GM04503 (cell line): ENCODE data around the gene CUX1.
"Not testable (repeated sequence)": the region's sequence is repeated elsewhere in the genome, so short reads cannot be mapped to it uniquely, and the experiment has no call there.

Experiments used
- DNase-seq: peaks from one replicate; pipeline ENCODE4 v3.0.0-alpha.2; 2012; ENCODE audit warnings: low read depth

CUX1 gene

GRCh38 chr7:101824440-101824839, 7.0 kb downstream of the CUX1 start:
- DNase-seq: no peak

GRCh38 chr7:101826081-101826835, 8.8 kb downstream of the CUX1 start:
- no peak for DNase-seq

- no peak for DNase-seq
These were observed 11.0 kb downstream of the CUX1 start for GRCh38 chr7:101828301-101829020.

GRCh38 chr7:101829374-101829773, 11.9 kb downstream of the CUX1 start:
- no peak for DNase-seq

GRCh38 chr7:101829821-101830220, 12.4 kb downstream of the CUX1 start:
- DNase-seq: no peak

- not testable (repeated sequence) for DNase-seq
These were observed 14.0 kb downstream of the CUX1 start for GRCh38 chr7:101831396-101831795.

- no peak for DNase-seq
These were observed 14.8 kb downstream of the CUX1 start for GRCh38 chr7:101832205-101832631.

- no peak for DNase-seq
These were observed 15.4 kb downstream of the CUX1 start for GRCh38 chr7:101832685-101833375.

- no peak for DNase-seq
These were observed 16.4 kb downstream of the CUX1 start for GRCh38 chr7:101833799-101834198.

- DNase-seq: no peak
These were observed 17.7 kb downstream of the CUX1 start for GRCh38 chr7:101835136-101835535.

GRCh38 chr7:101837433-101837832, 20.0 kb downstream of the CUX1 start:
- DNase-seq: not testable (repeated sequence)

GRCh38 chr7:101838837-101839483, 21.5 kb downstream of the CUX1 start:
- DNase-seq: no peak

- DNase-seq: no peak
These were observed 23.9 kb downstream of the CUX1 start for GRCh38 chr7:101841328-101841727.

GRCh38 chr7:101843293-101844271, 26.2 kb downstream of the CUX1 start:
- no peak for DNase-seq

GRCh38 chr7:101845974-101846373, 28.5 kb downstream of the CUX1 start:
- DNase-seq: no peak

GRCh38 chr7:101846800-101847538, 29.5 kb downstream of the CUX1 start:
- no peak for DNase-seq

- no peak for DNase-seq
These were observed 31.0 kb downstream of the CUX1 start for GRCh38 chr7:101848208-101848951.

- DNase-seq: not testable (repeated sequence)
These were observed 31.9 kb downstream of the CUX1 start for GRCh38 chr7:101849314-101849713.

GRCh38 chr7:101852364-101852763, 34.9 kb downstream of the CUX1 start:
- DNase-seq: not testable (repeated sequence)

GRCh38 chr7:101853684-101854083, 36.3 kb downstream of the CUX1 start:
- no peak for DNase-seq
